HEK293 (cell line): Measurements from ENCODE around the gene COL5A1.

Source experiments
- CTCF ChIP-seq: fragments of 450-650 bp; formaldehyde crosslinking; IDR thresholded peaks from 2 replicates; pipeline ENCODE4 v1.5.1; 2016; ENCODE audit warnings: missing biosample characterization, missing genetic modification characterization
- KLF8 ChIP-seq: fragments of 450-650 bp; formaldehyde crosslinking; IDR thresholded peaks from 2 replicates; pipeline ENCODE4 v1.5.1; 2016; ENCODE audit warnings: missing biosample characterization, missing genetic modification characterization
- REST ChIP-seq: fragments of 450-650 bp; formaldehyde crosslinking; IDR thresholded peaks from 2 replicates; pipeline ENCODE4 v1.5.1; 2016; ENCODE audit warnings: missing biosample characterization, missing genetic modification characterization
- ZBTB17 ChIP-seq: fragments of 450-650 bp; formaldehyde crosslinking; IDR thresholded peaks from 2 replicates; pipeline ENCODE4 v1.5.1; 2016; ENCODE audit warnings: missing biosample characterization, missing genetic modification characterization
- ZBTB7A ChIP-seq: fragments of 450-650 bp; formaldehyde crosslinking; IDR thresholded peaks from 2 replicates; pipeline ENCODE4 v1.5.1; 2016; ENCODE audit warnings: low read depth, missing biosample characterization, missing genetic modification characterization
- ZNF133 ChIP-seq: fragments of 450-650 bp; formaldehyde crosslinking; IDR thresholded peaks from 2 replicates; pipeline ENCODE4 v1.5.1; 2016; ENCODE audit warnings: missing biosample characterization, missing genetic modification characterization
- ZNF175 ChIP-seq: fragments of 450-650 bp; formaldehyde crosslinking; IDR thresholded peaks from 2 replicates; pipeline ENCODE4 v1.5.1; 2016; ENCODE audit warnings: missing biosample characterization, missing genetic modification characterization
- ZNF274 ChIP-seq, 2 experiments: fragments of 200-500 bp in 1 of 2; fragments of 450-650 bp in 1 of 2; sonication (Bioruptor generic) in 1 of 2; formaldehyde crosslinking in 1 of 2; IDR thresholded peaks; 2 replicates each; pipeline versions ENCODE4 v1.5.1 to v1.6.1; 2014 to 2016; ENCODE audit warnings: borderline replicate concordance in 1 of 2, inconsistent platforms in 1 of 2, low read length in 1 of 2, missing biosample characterization in 1 of 2, missing genetic modification characterization in 1 of 2
- ZNF341 ChIP-seq: fragments of 450-650 bp; formaldehyde crosslinking; IDR thresholded peaks from 2 replicates; pipeline ENCODE4; 2016; ENCODE audit warnings: low read depth, missing biosample characterization, missing genetic modification characterization
- ZNF561 ChIP-seq: fragments of 450-650 bp; IDR thresholded peaks from 2 replicates; pipeline ENCODE4 v1.5.1; 2018; ENCODE audit warnings: missing biosample characterization, missing genetic modification characterization, borderline replicate concordance

GRCh38 chr9:134628354-134628736, 13.3 kb upstream of the COL5A1 start:
- no peak for TF ChIP-seq CTCF (tag by site-specific recombination)
- no peak for TF ChIP-seq ZBTB17
- no peak for TF ChIP-seq ZNF274 (IDR thresholded peaks at IDR 0.05; ENCODE audit: low read length)
- TF ChIP-seq ZNF274 (tag by site-specific recombination; IDR thresholded peaks at IDR 0.05; ENCODE audit: borderline replicate concordance) = no peak
- TF ChIP-seq ZBTB7A (tag by site-specific recombination) = no peak
- no peak for TF ChIP-seq ZNF175 (tag by site-specific recombination)
- TF ChIP-seq ZNF133 (tag by site-specific recombination) = no peak
- TF ChIP-seq KLF8 (tag by site-specific recombination) = no peak
- TF ChIP-seq ZNF561 = no peak
- TF ChIP-seq ZNF341 = no peak
- TF ChIP-seq REST (tag by site-specific recombination) = no peak
